Peyer's patch (tissue), 4 donors: ENCODE measurements around the gene FAT3.

ENCODE experiments used
- CTCF ChIP-seq, 6 experiments: fragments of 450-650 bp in 4 of 6; fragments of 200-600 bp in 2 of 6; sonication (generic) in 1 of 6; IDR thresholded peaks; one replicate each; pipeline ENCODE4 v1.5.1; 2017 to 2019; ENCODE audit warnings: antibody characterized with exemption in 6 of 6, mild to moderate bottlenecking in 3 of 6, moderate library complexity in 1 of 6
- POLR2A ChIP-seq, 2 donors: fragments of 450-650 bp; IDR thresholded peaks; one replicate each; pipeline ENCODE4 v1.5.1; 2017; ENCODE audit warnings: antibody characterized with exemption in 2 of 2, mild to moderate bottlenecking in 2 of 2, moderate library complexity in 2 of 2

- TF ChIP-seq CTCF (IDR thresholded peaks at IDR 0.05), result no peak
- no peak for TF ChIP-seq POLR2A (IDR thresholded peaks at IDR 0.05)
These were observed 2.0 kb downstream of the FAT3 start for GRCh38 chr11:92226331-92227229.
